ENCODE results near the gene RALGAPA1. TPM values are rescaled to one million over a fixed set of nuclear protein-coding genes. Genes with fewer than 3 reads are reported as not detected.

The RALGAPA1 gene
- total and polyA plus RNA-seq, 9 of the 15 experiments (the other 6 are each of a cell fraction or from before 2014, with no cell fraction given) = 2.5 to 16.3 (median 6.2) TPM

DNA sequence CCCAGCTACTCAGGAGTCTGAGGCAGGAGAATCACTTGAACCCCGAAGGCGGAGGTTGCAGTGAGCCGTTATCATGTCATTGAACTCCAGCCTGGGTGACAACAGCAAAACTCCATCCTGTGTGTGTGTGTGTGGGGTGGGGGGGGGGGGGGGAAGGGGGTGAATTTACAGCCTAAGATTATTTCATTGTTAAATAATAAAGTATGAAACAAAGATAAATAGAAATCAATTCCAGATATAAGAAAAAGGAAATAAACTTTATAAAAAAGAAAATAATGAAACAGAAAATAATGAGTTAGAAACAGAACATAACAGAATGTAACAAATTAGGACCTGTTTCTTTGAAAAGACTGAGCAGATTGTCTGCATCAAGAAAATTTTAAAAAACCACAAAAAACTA is 191.6 kb downstream of the RALGAPA1 start:
- no peak for DNase-seq (ENCODE audit: extremely low read depth in 1 of 4, low spot score in 3 of 4)
- POLR2A ChIA-PET = interaction anchor here (1.0 kb wide), 1 partner anchor 9 kb away, joined by 3 read pairs; no protein-coding TSS in a partner anchor
- H3K9me1 ChIP-seq (ENCODE audit: control insufficient read depth, insufficient read depth, low read length) = no peaks in the 10 kb centered on the region
- H3K4me1 ChIP-seq (replicated peaks in 1 of 2; ENCODE audit: control insufficient read depth in 2 of 2, insufficient read depth in 2 of 2, low read length in 2 of 2) = peaks cover 0 to 4% of the 10 kb centered on the region in 2 experiments; a peak in 2 of 5 replicates
- no TSS peak for BruUV-seq (replicated peaks)
- no peaks in the 10 kb centered on the region for H3K79me2 ChIP-seq (ENCODE audit: control insufficient read depth, insufficient read depth, low read length)
- H3K27me3 ChIP-seq (ENCODE audit: control insufficient read depth in 2 of 2, insufficient read depth in 2 of 2, low read length in 2 of 2) = no peaks in the 10 kb centered on the region
- CTCF ChIA-PET (ENCODE audit: low intra/inter-chr PET ratio) = no interaction called here
- H3K9me3 ChIP-seq (replicated peaks; ENCODE audit: control insufficient read depth, insufficient read depth, low read depth, low read length) = no peaks in the 10 kb centered on the region
- in situ Hi-C loops (cut with MboI) = no loop called here
- no peak overlapping the region for H3K4me2 ChIP-seq (ENCODE audit: insufficient read depth, low read length)
- no peak overlapping the region for H3K4me3 ChIP-seq
- no peak overlapping the region for H3K9ac ChIP-seq (ENCODE audit: insufficient read depth in 1 of 2, low read depth in 2 of 2, low read length in 2 of 2)
- H3K36me3 ChIP-seq (ENCODE audit: control insufficient read depth, insufficient read depth, low read length) = no peaks in the 10 kb centered on the region
- 60% methylated on average over 2 of the region's 3 CpGs for WGBS (ENCODE audit: insufficient coverage, low coverage, missing lambda C conversion rate)
- H3K27ac ChIP-seq (ENCODE audit: extremely low read depth, low read depth, low read length) = no peak overlapping the region
- no peaks in the 10 kb centered on the region for H4K20me1 ChIP-seq (replicated peaks; ENCODE audit: control insufficient read depth, insufficient read depth, low read length)
- ATAC-seq = no peak
- H2AFZ ChIP-seq (ENCODE audit: low read depth, low read length) = no peak overlapping the region
- intact Hi-C loops (cut with micrococcal nuclease) = no loop called here
- no peak for FAIRE-seq
- TF ChIP-seq DIDO1 (tag; IDR thresholded peaks at IDR 0.05; ENCODE audit: low read depth) (no peak), MXI1 (IDR thresholded peaks at IDR 0.05; ENCODE audit: low read depth, low read length) (no peak), ZNF644 (tag; IDR thresholded peaks at IDR 0.05; ENCODE audit: low read depth) (no peak), NR2C1 (IDR thresholded peaks at IDR 0.05) (no peak), NR2C1 (tag; IDR thresholded peaks at IDR 0.05) (no peak), PML (IDR thresholded peaks at IDR 0.05; ENCODE audit: low read length) (no peak), GATAD2A (IDR thresholded peaks at IDR 0.05) (no peak), FOXM1 (IDR thresholded peaks at IDR 0.05; ENCODE audit: low read depth) (no peak), FOXM1 (CRISPR knock-in tag; IDR thresholded peaks at IDR 0.05; ENCODE audit: low read depth) (no peak), MYNN (IDR thresholded peaks at IDR 0.05) (no peak), MYNN (CRISPR knock-in tag; IDR thresholded peaks at IDR 0.05) (no peak), GTF2E2 (tag; IDR thresholded peaks at IDR 0.05) (no peak), RHOXF2B (CRISPR knock-in tag; conservative IDR thresholded peaks at IDR 0.05) (no peak), HCFC1 (IDR thresholded peaks at IDR 0.05; ENCODE audit: low read depth, low read length) (no peak), CREB3L1 (IDR thresholded peaks at IDR 0.05; ENCODE audit: borderline replicate concordance, low read depth) (no peak), SRSF3 (IDR thresholded peaks at IDR 0.05; ENCODE audit: insufficient read depth, low read length) (no peak), U2AF2 (optimal IDR thresholded peaks at IDR 0.05; ENCODE audit: low read depth, low read length) (no peak)
- TF ChIP-seq, protein P1, sequence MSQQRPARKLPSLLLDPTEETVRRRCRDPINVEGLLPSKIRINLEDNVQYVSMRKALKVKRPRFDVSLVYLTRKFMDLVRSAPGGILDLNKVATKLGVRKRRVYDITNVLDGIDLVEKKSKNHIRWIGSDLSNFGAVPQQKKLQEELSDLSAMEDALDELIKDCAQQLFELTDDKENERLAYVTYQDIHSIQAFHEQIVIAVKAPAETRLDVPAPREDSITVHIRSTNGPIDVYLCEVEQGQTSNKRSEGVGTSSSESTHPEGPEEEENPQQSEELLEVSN (IDR thresholded peaks at IDR 0.05; ENCODE audit: borderline replicate concordance in 1 of 2, extremely low read depth in 1 of 2, insufficient read depth in 1 of 2, insufficient read length in 1 of 2, low read depth in 1 of 2, low read length in 1 of 2, poor library complexity in 1 of 2, severe bottlenecking in 1 of 2) = no peak
- TF ChIP-seq, protein P2, sequence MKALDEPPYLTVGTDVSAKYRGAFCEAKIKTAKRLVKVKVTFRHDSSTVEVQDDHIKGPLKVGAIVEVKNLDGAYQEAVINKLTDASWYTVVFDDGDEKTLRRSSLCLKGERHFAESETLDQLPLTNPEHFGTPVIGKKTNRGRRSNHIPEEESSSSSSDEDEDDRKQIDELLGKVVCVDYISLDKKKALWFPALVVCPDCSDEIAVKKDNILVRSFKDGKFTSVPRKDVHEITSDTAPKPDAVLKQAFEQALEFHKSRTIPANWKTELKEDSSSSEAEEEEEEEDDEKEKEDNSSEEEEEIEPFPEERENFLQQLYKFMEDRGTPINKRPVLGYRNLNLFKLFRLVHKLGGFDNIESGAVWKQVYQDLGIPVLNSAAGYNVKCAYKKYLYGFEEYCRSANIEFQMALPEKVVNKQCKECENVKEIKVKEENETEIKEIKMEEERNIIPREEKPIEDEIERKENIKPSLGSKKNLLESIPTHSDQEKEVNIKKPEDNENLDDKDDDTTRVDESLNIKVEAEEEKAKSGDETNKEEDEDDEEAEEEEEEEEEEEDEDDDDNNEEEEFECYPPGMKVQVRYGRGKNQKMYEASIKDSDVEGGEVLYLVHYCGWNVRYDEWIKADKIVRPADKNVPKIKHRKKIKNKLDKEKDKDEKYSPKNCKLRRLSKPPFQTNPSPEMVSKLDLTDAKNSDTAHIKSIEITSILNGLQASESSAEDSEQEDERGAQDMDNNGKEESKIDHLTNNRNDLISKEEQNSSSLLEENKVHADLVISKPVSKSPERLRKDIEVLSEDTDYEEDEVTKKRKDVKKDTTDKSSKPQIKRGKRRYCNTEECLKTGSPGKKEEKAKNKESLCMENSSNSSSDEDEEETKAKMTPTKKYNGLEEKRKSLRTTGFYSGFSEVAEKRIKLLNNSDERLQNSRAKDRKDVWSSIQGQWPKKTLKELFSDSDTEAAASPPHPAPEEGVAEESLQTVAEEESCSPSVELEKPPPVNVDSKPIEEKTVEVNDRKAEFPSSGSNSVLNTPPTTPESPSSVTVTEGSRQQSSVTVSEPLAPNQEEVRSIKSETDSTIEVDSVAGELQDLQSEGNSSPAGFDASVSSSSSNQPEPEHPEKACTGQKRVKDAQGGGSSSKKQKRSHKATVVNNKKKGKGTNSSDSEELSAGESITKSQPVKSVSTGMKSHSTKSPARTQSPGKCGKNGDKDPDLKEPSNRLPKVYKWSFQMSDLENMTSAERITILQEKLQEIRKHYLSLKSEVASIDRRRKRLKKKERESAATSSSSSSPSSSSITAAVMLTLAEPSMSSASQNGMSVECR (CRISPR knock-in tag; IDR thresholded peaks at IDR 0.05) = no peak

Measured in K562 (cell line).